Dedifferentiated amniotic fluid mesenchymal stem cell (primary cell): ENCODE results near the gene CACNA1D.

Source experiments
- DNase-seq: peaks from one replicate; pipeline ENCODE4 v3.0.0-alpha.2; 2016; ENCODE audit errors: extremely low spot score

The CACNA1D gene

GRCh38 chr3:53495520-53496391, 1.3 kb downstream of the CACNA1D start:
- no peak for DNase-seq

DNA sequence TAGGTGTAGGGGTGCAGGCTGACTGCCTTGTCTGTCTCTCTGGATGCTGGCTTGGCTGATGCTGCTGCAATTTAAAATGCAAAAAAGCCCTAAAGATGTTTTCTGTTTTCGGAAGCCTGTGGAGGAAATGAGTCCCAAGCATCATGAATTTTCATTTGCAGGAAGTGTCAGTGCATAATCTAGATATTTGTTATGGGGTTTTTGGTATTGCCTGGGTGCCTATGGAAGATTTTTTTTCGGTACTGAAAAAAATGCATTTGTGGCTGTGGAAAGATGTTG, 1.9 kb downstream of the CACNA1D start:
- DNase-seq, result no peak

GRCh38 chr3:53496984-53497383, 2.6 kb downstream of the CACNA1D start:
- DNase-seq, result no peak

DNA sequence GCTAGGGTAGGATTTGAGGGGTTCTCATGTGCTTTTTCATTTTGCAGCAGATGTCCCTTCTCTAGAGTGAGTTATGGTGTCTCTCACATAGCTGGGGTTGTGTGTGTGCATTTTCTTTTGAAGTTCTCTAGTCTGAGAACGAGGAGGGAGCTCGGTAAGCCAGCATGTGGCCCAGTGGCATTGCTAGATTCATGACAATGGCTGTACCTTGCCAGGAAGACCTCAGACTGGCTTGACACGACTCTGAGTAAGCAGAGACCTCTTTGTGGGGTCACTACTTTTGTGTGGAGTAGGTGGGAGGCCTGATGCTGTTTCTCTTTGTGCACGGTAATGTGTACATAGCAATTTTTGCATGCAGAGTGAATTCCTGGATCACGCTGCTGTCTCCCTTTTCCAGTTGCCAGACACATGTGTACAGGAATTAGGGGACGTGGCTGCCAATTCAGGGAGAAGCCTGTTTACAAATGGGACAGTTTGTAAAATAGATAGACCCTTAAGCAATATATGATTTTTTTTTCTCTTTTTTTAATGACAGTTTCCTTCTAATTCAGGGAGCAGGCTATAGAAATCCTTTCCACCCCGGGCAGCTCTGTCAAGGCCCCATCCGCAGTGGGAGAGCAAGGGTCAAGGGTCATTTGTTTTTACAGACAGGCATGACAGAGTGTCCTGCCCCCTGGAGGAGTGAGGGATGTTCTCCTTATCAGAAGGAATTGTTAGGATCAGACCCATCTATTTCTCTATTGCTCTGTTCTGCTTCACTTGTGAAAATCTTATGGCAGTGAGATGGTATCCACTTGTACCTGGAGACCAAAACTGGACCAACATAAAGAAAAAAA, 4.6 kb downstream of the CACNA1D start:
- no peak for DNase-seq

- no peak for DNase-seq
Measured at GRCh38 chr3:53500165-53500777, 5.9 kb downstream of the CACNA1D start.

DNA sequence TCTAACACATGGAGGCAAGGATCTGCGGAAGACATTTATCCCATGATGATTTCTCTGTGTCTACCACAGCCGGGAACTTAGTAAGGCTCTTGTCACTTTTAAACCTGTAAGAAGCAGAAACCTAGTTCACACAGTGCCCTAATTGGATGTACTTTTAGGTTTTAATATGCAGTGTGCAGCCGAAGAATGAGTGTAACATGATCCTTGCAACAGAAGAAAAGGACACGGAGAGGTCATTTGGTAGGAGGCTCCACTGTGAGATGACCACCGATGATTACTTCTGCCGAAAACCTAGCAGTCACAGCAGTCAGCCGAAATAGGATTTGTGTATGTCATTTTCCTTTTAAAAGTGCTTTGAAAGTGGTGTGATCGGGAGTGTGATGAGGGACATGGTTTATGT, 6.8 kb downstream of the CACNA1D start:
- no peak for DNase-seq

GRCh38 chr3:53502737-53503136, 8.3 kb downstream of the CACNA1D start:
- no peak for DNase-seq

DNA sequence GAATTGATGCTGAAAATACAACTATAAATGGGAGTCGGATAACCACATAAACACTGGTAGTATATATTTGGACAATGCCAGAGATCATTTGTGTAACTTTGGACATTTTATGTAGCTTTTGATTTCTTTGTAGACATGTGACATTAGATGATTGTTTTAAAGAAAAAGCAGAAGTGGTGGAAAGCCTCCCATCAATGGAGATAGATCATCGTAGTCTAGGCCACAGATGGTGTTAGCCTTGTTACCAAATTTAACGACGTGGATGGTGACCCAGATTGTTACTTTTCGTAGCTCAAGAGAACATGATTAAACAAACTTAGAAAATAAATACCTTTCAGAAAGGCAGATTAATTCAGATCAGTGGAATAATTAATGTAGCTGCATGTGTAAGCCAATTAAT, 8.8 kb downstream of the CACNA1D start:
- no peak for DNase-seq

GRCh38 chr3:53506110-53506762, 11.8 kb downstream of the CACNA1D start:
- no peak for DNase-seq

- DNase-seq, result no peak
Measured at GRCh38 chr3:53506763-53507145, 12.3 kb downstream of the CACNA1D start.

DNA sequence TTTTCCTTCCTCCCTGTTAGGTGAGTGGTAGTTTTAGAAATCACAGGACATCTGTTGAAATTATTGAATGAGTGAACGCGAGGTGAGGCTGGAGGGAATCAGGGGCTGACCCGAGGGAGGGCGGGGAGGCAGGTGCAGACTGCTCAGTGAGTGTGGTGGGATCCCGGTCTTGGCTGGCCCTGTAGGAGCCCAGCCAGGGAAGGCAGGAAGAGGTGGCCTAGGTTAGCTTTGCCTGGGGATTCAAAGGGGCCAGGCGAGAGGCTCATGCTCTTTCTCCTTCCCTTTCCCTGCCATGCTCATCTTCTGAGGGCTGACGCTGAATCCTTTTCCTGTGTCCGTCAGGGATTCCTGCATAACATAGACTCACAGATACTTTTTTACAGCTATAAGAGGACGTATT, 15.1 kb downstream of the CACNA1D start:
- no peak for DNase-seq

GRCh38 chr3:53510508-53510907, 16.1 kb downstream of the CACNA1D start:
- DNase-seq, result no peak

DNA sequence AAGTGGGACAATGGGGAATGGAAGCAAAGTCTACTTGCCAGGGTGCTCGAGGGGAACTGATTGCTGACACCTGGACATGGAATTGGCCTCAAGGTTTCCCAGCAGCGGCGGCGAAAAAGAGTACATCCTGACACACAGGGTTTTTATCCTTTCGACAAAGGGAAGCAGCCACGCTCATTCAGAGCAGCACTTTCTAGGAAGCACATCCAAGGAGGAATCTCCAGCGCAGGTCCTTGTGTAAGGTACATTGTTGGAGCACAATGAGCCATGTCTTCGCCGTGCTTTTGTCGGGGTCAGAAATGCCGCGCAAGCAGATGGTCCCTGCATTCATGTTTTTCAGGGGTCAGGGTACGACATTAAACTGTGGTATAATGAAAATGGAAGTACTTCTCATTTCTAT, 16.8 kb downstream of the CACNA1D start:
- DNase-seq, result no peak

DNA sequence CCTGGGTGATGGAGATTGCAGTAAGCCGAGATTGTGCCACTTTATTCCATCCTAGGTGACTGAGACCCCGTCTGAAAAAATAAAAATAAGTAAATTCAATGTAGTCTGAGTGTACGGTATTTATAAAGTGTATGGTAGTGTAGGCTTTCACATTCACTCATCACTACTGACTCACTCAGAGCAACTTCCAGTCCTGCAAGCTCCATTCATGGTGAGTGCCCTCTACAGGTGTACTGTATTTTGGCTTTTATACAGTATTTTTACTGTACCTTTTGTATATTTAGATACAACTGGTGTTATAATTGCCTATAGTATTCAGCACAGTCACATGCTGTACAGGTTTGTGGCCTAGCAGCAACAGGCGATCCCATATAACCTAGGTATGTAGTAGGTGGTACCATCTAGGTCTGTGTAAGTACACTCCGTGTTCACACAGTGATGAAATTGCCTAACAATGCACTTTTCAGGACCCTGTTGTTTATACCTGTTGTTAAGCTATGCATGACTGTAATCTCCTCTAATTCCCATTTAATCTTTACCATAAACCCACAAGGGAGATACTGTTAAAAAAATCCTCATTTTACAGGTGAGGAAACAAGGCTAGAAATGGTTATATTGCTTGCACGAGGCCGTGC, 19.3 kb downstream of the CACNA1D start:
- no peak for DNase-seq

GRCh38 chr3:53516339-53516738, 21.9 kb downstream of the CACNA1D start:
- DNase-seq, result no peak

GRCh38 chr3:53518495-53518981, 24.1 kb downstream of the CACNA1D start:
- no peak for DNase-seq

GRCh38 chr3:53519065-53519709, 24.8 kb downstream of the CACNA1D start:
- no peak for DNase-seq

GRCh38 chr3:53523346-53523745, 28.9 kb downstream of the CACNA1D start:
- DNase-seq, result no peak

DNA sequence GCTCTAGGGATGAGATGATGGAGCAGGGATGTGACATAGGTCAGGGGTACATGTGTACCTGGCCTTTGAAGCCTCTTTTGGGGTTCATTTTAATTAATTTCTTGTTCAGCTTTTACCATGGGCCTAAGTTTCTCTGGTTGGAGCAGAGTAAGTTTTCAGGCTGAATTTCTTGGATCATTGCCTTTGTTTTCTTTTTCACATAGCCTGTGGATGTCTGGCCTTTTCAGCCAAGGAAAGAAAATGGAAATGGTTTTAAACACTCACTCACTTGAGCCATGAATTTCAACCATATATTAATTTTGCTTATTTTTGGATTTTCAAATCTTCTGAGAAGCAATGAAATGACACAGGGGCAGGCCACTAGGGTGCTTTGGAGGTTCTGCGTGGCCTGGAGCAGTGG, 30.2 kb downstream of the CACNA1D start:
- DNase-seq, result no peak

DNA sequence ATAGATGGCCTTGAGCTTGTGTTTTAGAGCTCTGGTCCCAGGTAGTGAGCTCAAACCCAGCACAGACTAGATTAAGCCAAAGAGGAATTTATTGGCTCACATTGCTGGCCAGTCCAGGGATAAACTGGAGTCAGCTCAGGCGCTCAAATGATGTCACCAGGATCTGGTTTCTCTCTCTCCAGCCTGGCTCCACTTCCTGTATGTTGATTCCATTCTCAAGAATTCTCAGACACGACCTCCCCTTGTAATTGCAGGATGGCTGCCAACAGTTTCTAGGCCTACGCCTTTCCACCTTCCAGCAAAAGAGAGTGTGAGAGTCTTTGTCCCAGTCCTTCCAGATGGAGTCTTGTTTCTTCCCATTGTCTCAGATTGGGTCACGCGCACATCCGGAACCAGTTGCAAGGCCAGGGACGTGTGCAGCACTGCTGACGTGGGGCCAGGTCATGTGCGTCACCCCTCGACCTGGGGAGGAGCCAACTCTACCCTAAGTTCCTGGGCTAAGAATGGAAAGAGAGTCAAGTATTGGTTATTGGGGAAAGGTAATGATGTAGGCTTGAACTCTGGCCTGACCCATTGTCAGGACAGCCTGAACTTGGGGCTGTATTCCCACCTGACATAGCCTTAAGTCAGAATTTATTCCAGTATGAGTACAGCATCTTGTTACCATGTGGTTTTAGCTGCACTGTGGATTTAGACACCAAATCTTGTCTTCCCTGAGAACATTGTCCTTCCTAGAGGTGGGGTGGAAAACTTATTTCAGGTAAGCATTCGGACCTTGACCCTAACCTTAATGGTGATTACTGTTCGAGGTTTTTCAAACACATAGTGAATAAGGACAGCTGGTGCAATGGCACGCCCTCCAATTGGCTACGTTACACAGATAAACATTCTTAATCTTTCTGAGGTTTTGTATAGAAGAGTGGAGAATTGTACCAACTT, 31.6 kb downstream of the CACNA1D start:
- DNase-seq, result no peak
